Mucosa of descending colon (tissue), 3 donors: Measurements from ENCODE around the gene OR13J1. TPM values are rescaled to one million over a fixed set of nuclear protein-coding genes. Genes with fewer than 3 reads are reported as not detected.
"Not testable (repeated sequence)": the region's sequence is repeated elsewhere in the genome, so short reads cannot be mapped to it uniquely, and the experiment has no call there.

ENCODE experiments used
- ATAC-seq: fragments of 200-7000 bp; cut with Tn5 transposase; one replicate; pipeline ENCODE4 v1.9.1; 2020; ENCODE audit warnings: mild to moderate bottlenecking, moderate library complexity
- DNase-seq, 3 donors: peaks; one replicate each; pipeline ENCODE4 v3.0.0-alpha.2; 2020
- H3K36me3 ChIP-seq: fragments of 200-600 bp; one replicate; pipeline ENCODE4 v1.8.0; 2021; ENCODE audit warnings: low read depth, mild to moderate bottlenecking
- H3K4me1 ChIP-seq: fragments of 200-600 bp; one replicate; pipeline ENCODE4 v1.8.0; 2021; ENCODE audit warnings: low read depth, mild to moderate bottlenecking
- H3K4me3 ChIP-seq: fragments of 200-600 bp; one replicate; pipeline ENCODE4 v1.8.0; 2021; ENCODE audit warnings: mild to moderate bottlenecking
- H3K9me3 ChIP-seq: fragments of 200-600 bp; one replicate; pipeline ENCODE4 v1.8.0; 2021; ENCODE audit warnings: mild to moderate bottlenecking
- CTCF ChIP-seq: fragments of 200-600 bp; IDR thresholded peaks from one replicate; pipeline ENCODE4 v1.8.0; 2022; ENCODE audit warnings: antibody characterized with exemption, mild to moderate bottlenecking
- intact Hi-C, 2 donors: fragments of 100-400 bp; cut with DNase I in 1 of 2; cut with micrococcal nuclease in 1 of 2; formaldehyde crosslinking; loops; one replicate each; pipeline versions ENCODE4 v1.11.0 to v1.11.1; 2022; cut with DNase I, micrococcal nuclease
- total RNA-seq, 3 donors: library from RNA; stranded (reverse); fragmentation: NEBNext Ultra II Directional in 2 of 3; extraction: Animal tissue kit (Norgen Biotek cat#: 25700) in 2 of 3; gene quantifications; one replicate each; pipeline versions ENCODE4 v1.2.1 to v1.2.4, GENCODE V29; 2021 to 2023
- donor health status: DM: no; HTN: no; CAD: no; lungs with moderate emphysema.
- donor health status: DM: no; HTN: no; CAD: no.
- donor health status: DM: no; HTN: yes; CAD: no.

Gene OR13J1
- total RNA-seq, 3 donors from 2014 or later = not detected

DNA sequence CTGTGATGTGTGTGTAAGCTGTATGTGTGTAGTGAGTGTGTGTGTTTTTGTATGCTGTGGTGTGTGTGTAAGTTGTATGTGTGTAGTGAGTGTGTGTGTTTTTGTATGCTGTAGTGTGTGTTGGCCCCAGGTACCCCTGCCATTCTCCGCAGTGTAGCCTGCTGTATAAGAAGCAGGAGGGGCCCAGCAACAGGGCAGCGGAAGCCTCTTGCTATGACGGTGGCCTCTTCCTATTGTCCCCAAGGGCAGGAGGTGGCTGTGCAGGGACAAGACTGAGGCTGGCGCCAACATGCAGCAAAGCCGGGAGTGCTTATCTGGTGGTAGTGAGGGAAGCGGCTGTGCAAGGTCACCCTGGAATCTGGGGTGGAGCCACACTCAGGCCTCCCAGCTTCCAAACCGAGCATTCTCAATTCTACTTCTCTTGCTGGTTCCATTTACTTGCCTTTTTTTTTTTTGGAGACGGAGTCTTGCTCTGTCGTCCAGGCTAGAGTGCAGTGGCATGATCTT, 44.2 kb upstream of the OR13J1 start:
- peak; percentile 74 to 85 (median 80) for DNase-seq
- intact Hi-C loops = no loop called here
- H3K36me3 ChIP-seq = no peaks in the 10 kb centered on the region
- H3K4me1 ChIP-seq = peaks cover 49% of the 10 kb centered on the region
- peak; percentile 67 for ATAC-seq
- no peak overlapping the region for H3K4me3 ChIP-seq
- H3K9me3 ChIP-seq = no peaks in the 10 kb centered on the region
- TF ChIP-seq CTCF = no peak

DNA sequence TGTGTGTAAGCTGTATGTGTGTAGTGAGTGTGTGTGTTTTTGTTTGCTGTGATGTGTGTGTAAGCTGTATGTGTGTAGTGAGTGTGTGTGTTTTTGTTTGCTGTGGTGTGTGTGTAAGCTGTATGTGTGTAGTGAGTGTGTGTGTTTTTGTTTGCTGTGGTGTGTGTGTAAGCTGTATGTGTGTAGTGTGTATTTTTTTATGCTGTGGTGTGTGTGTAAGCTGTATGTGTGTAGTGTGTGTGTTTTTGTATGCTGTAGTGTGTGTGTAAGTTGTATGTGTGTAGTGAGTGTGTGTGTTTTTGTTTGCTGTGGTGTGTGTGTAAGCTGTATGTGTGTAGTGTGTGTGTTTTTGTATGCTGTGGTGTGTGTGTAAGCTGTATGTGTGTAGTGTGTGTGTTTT, 43.2 kb upstream of the OR13J1 start:
- ATAC-seq, intact Hi-C loops, H3K9me3 ChIP-seq, H3K4me3 ChIP-seq, H3K36me3 ChIP-seq, DNase-seq: not testable (repeated sequence)
- H3K4me1 ChIP-seq = peaks cover 54% of the 10 kb centered on the region

GRCh38 chr9:35912791-35913400, 42.7 kb upstream of the OR13J1 start:
- no peak for TF ChIP-seq CTCF
- no peak overlapping the region for H3K4me3 ChIP-seq
- peaks cover 58% of the 10 kb centered on the region for H3K4me1 ChIP-seq
- intact Hi-C loops = no loop called here
- DNase-seq (no peak), ATAC-seq (no peak)
- no peaks in the 10 kb centered on the region for H3K36me3 ChIP-seq
- H3K9me3 ChIP-seq = no peaks in the 10 kb centered on the region

DNA sequence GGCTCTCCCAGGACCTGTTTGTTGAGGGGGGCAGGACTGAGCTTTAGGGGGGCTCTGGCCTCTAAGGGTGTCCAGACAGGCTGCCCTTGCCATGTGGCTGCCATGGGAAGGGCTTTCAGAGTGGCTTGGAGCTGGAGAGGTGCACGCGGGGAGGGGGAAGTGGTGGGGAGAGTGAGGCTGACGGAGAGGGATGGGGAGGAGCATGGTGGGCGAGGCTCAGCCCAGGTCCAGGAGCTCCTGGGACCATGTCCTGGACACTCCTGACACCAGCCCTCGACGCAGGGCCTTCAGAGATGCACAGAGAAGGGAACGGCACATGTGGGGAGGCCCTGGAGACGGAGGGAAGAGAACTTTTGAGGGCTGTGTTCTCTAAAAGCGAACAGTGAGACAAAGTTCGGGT, 41.5 kb upstream of the OR13J1 start:
- intact Hi-C loops = no loop called here
- peaks cover 61% of the 10 kb centered on the region for H3K4me1 ChIP-seq
- no peaks in the 10 kb centered on the region for H3K9me3 ChIP-seq
- no peak for ATAC-seq
- TF ChIP-seq CTCF = no peak
- H3K4me3 ChIP-seq = no peak overlapping the region
- peak in 1 of 3 donors; percentile 55 for DNase-seq
- no peaks in the 10 kb centered on the region for H3K36me3 ChIP-seq

GRCh38 chr9:35910613-35911359, 40.6 kb upstream of the OR13J1 start:
- Histone ChIP-seq H3K4me1 (peaks cover 62% of the 10 kb centered on the region), H3K36me3 (no peaks in the 10 kb centered on the region), H3K4me3 (no peak overlapping the region), H3K9me3 (no peaks in the 10 kb centered on the region)
- ATAC-seq (peak; percentile 41), DNase-seq (peak; percentile 74 to 82 (median 74))
- intact Hi-C loops = no loop called here
- peak; percentile 44 for TF ChIP-seq CTCF
